HG03457 (cell line): ENCODE measurements around the gene TRIM54.
"Not testable (repeated sequence)": the region's sequence is repeated elsewhere in the genome, so short reads cannot be mapped to it uniquely, and the experiment has no call there.

Source experiments
- ATAC-seq: cut with Tn5 transposase; IDR thresholded peaks from one replicate; pipeline ENCODE4 v1.9.1; 2021; ENCODE audit warnings: moderate number of reproducible peaks; ENCODE audit not compliant: unreplicated experiment

The TRIM54 gene

GRCh38 chr2:27281442-27281841 lies 787 bp upstream of the TRIM54 start:
- no peak for ATAC-seq

DNA sequence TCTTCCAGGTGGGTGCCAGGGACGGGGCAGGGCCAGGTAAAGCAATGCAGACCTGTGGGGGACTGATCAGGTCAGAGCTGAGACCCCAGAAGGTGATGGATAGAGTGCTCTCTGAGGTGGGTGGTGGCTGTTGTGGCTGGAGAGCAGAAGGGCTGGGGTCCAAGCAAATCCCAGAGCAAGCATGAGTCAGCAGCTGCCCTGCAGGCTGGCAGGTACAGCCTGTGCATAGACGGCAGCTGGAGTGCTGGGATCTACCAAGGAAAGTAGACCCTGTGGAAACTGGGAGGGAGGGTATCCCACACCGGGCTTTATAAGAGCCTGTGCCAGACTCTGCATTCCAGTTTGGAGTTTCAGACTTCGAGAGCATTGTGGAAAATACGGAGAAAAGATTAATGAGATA lies 663 bp downstream of the TRIM54 start:
- no peak for ATAC-seq

GRCh38 chr2:27284996-27285395 lies 2.8 kb downstream of the TRIM54 start:
- ATAC-seq = no peak

- no peak for ATAC-seq
These were observed 3.3 kb downstream of the TRIM54 start for GRCh38 chr2:27285481-27285880.

DNA sequence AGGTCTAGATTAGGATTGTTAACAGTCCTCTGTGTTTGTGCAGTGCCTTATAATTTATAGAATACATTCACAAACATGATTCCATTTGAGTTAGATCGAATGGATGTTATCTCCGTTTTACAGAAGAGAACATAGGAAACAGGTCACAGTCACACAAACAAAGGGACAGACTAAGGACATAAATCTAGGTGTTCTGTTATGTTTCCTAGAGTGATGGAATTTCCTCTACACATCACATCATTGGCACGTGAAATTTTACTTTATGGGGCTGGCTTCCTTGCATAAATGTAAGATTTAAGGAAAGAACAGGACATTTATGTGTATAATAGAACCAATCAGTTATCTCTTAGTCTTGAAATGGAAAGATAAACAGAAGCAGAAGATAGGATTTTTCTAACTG lies 6.4 kb downstream of the TRIM54 start:
- ATAC-seq = no peak

DNA sequence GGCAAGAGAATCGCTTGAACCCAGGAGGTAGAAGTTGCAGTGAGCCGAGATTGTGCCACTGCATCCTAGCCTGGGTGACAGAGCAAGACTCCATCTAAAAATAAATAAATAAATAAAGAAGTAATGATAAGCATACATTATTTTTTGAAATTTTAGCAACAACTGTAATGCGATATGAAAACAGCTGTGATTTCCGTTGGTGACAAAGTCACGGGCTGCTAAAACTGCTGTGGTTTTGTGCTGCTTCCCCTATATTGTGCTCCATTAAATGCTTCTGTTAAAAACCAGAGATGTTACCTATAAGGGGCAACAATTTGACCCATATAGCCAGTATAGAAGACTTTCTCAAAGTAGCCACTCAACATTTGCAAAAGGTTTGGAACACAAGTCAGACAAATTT lies 8.3 kb downstream of the TRIM54 start:
- ATAC-seq = no peak

GRCh38 chr2:27291865-27292264 lies 9.6 kb downstream of the TRIM54 start:
- no peak for ATAC-seq

GRCh38 chr2:27294928-27295327 lies 12.7 kb downstream of the TRIM54 start:
- no peak for ATAC-seq

DNA sequence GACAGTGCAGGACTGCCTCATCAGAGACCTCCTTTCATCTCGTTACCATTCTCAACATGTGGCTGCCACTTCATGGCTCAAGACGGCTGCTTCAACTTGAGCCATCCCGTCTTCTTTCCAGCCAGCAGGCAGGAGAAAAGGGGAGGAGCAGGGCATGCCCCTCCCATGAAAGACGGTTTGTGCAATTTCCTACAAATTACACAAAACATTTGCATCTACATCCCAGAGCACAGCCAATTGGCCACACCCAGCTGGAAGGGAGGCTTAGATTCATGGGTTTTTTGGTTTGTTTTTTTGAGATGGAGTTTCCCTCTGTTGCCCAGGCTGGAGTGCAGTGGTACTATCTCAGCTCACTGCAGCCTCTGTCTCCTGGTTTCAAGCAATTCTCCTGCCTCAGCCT lies 14.3 kb downstream of the TRIM54 start:
- no peak for ATAC-seq

DNA sequence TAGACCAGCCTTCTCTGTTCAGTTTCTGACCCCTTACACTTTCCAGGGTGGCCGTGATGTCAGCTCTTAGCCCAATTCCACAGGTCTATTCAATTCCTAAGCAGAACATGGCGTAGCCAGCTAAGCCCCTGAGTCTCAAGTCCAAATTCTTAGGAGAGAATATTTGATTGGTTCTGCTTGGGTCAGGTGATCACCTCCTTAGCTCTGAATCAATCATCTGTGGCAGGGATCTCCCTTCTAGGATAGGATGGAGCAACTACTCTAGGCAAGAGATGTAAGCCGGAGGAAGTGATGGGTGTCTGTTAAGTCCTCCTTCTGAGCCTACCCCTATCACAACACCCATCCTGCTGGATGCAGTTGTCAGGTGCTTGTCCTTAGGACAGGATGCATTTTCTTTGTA lies 15.0 kb downstream of the TRIM54 start:
- ATAC-seq = no peak

DNA sequence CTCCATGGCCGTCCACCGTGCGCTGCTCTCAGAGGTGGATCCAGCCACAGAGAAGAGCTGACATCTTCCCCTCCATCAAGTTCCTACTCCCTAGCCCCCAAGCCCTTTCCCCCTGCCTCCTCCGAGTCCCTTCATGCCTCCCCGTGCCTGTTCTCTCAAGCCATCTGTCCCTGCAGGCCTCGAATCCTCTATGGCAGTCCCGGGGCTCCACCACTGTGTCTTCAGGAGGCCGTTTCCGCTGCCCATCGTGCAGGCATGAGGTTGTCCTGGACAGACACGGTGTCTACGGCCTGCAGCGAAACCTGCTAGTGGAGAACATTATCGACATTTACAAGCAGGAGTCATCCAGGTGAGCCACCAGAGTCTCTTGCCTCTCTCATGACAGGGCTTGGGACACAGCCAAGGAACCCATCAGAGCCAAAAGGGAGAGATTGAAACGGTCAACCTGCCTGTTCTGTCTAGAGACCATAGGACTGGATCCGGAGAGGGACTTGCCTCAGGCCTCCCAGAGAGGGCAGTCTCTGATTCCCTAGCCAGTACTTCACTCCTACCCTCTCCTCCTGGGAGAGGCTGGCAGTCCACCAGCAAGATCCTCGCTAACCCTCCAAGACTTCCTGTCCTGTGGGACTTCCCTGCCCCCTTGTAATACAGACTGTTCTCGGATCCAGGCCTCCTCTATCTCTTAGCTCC lies 16.3 kb downstream of the TRIM54 start:
- no peak for ATAC-seq

- not testable (repeated sequence) for ATAC-seq
These were observed 18.4 kb downstream of the TRIM54 start for GRCh38 chr2:27300606-27301005.

DNA sequence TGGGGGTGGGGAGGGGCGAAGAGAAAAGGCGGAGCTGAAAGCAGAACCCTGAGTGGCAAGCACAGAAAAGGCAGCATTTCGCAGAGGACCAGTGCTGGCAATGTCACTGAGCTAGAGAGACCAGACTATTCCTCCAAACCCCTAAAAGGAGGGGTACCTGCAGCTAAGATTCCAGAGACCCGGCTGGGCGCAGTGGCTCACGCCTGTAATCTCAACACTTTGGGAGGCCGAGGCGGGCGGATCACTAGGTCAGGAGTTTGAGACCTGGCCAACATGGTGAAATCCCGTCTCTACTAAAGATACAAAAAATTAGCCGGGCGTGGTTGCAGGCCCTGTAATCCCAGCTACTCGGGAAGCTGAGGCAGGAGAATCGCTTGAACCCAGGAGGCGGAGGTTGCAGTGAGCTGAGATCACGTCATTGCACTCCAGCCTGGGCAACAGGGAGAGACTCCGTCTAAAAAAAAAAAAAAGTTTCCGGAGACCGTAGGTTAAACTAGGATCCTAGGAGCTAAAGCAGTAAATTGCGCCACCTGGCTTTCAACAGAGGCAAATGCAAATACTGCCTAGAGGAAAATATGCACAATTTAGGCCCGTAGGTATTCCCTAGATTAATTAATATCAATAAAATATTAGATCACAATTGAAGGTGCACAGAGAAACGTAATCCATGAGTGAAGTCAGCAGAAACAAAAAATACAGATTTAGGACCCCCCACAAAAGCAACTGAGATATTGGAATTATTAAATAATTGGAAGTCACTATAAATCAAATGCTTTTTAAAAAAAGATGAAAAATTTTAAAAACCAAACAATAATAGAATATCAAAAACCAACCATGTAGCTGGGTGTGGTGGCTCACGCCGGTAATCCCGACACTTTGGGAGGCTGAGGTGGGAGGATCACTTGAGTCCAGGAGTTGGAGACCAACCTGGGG lies 21.1 kb downstream of the TRIM54 start:
- ATAC-seq = no peak

DNA sequence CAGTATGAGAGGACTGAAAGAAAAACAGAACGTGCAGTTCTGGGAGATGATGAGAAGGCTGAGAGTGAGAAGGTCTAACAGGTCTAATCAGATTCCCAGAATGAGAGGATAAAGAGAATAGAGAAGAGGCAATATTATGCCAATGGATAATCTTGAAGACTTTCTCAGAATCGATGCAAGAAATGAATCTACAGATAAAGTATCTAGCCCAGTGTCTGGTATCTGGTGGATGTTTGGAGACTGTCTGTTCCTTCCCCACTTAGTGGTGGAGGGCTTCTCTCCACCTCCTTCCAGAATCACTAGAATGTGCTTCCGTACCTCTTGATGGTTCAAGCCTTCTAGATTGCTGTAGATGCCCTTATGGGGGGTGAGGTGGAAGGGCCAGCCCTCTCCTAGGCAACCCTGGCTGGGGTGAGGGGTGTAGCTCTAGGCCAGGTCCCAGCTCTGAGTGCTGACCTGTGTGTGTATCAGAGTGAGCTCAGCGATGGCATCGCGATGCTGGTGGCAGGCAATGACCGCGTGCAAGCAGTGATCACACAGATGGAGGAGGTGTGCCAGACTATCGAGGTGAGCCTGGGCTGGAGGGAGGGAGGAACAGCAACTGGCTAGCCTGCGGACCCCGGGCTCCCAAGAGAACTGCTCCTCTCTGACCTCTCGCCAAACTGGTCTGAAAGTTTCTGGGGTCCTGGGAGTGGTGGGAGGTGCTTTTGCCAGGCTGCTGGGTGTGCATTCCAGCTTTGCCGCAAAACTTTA lies 22.4 kb downstream of the TRIM54 start:
- no peak for ATAC-seq

GRCh38 chr2:27305516-27305915 lies 23.3 kb downstream of the TRIM54 start:
- no peak for ATAC-seq

- no peak for ATAC-seq
These were observed 23.9 kb downstream of the TRIM54 start for GRCh38 chr2:27306136-27306535.

- ATAC-seq = no peak
These were observed 24.5 kb downstream of the TRIM54 start for GRCh38 chr2:27306573-27307286.

GRCh38 chr2:27307287-27307544 lies 25.0 kb downstream of the TRIM54 start:
- no peak for ATAC-seq

DNA sequence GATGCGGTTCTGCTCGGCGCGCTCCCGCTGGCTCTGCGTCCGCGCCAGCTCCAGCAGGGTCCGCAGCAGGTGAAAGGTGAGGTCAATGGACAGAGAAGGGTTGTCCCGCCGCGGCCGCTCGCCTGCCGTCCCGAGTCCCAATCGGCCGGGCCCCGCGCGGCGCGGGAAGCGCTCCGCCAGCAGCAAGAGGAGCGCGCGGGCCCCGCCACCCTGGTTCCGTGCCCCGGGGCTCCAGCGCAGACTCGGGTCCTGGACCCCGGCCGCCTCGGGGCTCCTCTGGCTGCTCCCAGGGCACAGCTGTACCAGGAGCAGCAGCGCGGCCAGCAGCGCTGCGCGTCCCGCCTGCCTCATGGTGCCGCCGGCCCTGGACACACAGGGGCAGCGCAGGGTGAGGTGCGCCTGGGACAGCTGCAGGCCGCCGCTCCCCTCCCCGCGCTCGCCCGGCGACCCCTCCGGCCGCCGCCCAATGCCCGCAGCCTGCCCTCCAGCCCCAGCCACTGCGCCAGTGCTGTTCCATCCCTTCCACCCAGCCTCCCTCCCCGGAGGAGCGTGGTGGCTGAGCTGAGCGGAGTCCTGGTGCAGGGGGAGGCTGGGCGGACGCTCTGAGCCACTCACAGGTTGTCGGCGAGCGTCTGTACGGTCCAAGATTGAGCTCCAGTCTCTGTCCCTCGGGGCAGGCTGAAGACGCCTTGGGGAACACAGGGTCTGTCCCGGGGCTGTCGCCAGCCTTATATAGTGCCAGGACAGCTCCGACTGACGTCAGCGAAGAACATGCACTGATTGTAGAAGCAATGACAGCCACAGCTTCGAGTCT lies 25.5 kb downstream of the TRIM54 start:
- no peak for ATAC-seq

DNA sequence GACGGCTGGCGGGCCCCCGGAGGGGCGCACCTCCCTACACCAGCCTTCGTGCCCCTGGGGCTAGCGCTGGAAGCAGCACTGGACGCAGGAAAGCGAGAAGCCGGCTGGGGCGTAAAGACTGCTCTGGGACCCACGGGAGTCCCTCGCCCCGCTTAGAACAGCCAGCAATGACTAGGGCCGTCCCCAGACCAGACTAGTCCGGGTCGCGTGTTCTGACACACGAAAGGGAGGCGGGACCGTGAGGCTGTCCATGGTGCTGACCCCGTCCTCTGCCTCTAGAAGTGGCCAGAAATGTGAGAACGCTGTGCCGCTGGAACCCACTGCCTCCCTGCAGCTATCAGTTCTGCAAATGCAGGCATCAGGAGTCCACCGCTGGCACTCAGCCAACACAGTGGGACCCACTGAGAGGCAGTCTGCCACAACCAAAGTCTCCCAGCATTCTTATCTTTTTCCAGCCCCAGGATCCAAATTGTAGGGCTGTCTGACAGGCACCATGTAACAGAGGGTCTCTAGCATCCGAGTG lies 26.2 kb downstream of the TRIM54 start, which contains the start of gene UCN:
Gene UCN (minus strand): TSS at position 87 of the 523 bp plus-strand sequence. CDS start 550 bp downstream, outside the sequence.
- ATAC-seq = no peak
